HFF-Myc (cell line): ENCODE results near the gene LILRB5.

Experiments
- DNase-seq: peaks from one replicate; pipeline ENCODE4 v3.0.0-alpha.2; 2011; ENCODE audit warnings: low read depth; ENCODE audit errors: extremely low read depth
- H3K4me3 ChIP-seq: replicated peaks from 2 replicates; pipeline ENCODE4 v1.5.1; 2011; ENCODE audit warnings: low read depth, mild to moderate bottlenecking, control low read depth, low read length
- CTCF ChIP-seq: IDR thresholded peaks from 2 replicates; pipeline ENCODE4 v1.5.1; 2012; ENCODE audit warnings: mild to moderate bottlenecking, low read depth, low read length, control low read depth; ENCODE audit errors: missing control alignments

The LILRB5 gene

DNA sequence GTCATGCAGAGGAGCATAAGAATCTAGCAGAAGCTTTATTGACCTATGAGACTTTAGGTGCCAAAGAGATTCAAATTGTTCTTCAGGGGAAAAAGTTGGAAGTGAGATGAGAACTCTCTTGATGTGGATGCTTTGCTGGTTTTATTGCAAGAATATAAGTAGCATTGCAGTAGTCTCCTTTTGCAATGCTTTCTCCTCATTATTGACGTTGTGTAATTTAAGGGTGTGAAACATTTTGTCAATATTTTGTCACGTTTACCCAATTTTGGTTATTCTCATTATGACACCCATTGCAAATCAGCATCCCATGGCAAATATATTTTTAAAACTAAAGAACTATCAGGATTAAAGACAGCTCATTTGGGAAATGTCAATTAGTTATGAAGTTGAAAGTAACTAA is 11.9 kb upstream of the LILRB5 start:
- H3K4me3 ChIP-seq: no peak overlapping the region
- no peak for DNase-seq
- TF ChIP-seq CTCF: no peak

GRCh38 chr19:54266133-54266532 is 9.1 kb upstream of the LILRB5 start:
- DNase-seq: peak; percentile 27
- TF ChIP-seq CTCF: peak; percentile 75
- no peak overlapping the region for H3K4me3 ChIP-seq

GRCh38 chr19:54262470-54262869 is 5.4 kb upstream of the LILRB5 start:
- no peak for TF ChIP-seq CTCF
- no peak for DNase-seq
- H3K4me3 ChIP-seq: no peak overlapping the region

- no peak overlapping the region for H3K4me3 ChIP-seq
- TF ChIP-seq CTCF: no peak
- no peak for DNase-seq
Measured at GRCh38 chr19:54262066-54262465, 5.0 kb upstream of the LILRB5 start.

GRCh38 chr19:54256250-54257115 is 590 bp downstream of the LILRB5 start:
- DNase-seq: no peak
- no peak overlapping the region for H3K4me3 ChIP-seq
- TF ChIP-seq CTCF: no peak

DNA sequence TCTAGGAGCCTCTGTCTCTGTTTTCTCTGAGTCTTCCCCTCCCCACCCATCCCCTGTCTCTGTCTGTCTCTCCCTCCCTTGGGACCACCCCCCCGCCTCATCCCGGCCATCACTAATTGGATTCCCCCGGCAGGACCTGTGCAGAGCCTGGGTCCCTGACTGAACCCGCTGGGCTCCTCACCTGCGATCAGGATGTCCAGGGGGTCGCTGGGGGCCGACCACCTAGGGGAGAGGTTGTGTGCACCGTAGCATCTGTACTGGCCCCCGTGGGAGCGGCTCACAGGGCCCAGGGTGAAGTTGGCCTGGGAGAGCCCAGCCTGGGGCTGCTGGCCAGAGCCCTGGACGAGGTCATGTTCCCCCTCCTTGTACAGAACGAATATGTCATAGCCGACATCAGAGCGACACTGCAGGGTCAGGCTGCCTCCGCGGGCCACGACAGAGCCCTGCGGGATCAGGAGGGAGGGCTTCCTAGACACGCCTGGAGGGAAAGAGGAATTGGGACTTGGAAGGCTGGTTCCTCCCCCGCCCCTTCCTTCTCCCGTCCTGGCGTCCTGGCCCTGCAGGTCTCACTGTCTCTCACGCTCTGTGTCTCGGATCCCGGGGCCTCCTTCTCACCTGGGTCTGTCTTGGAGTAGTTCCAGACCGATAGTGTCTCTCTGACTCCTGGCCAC is 1.8 kb downstream of the LILRB5 start:
- DNase-seq: no peak
- TF ChIP-seq CTCF: no peak
- no peak overlapping the region for H3K4me3 ChIP-seq
